Parathyroid adenoma (tissue), 2 donors: ENCODE results near the gene RHOD.

ENCODE experiments used
- H2AFZ ChIP-seq: fragments of 300-600 bp; sonication (generic); one replicate; pipeline ENCODE4 v1.7.0; 2017; ENCODE audit warnings: antibody characterized with exemption, mild to moderate bottlenecking
- H3K27ac ChIP-seq: fragments of 300-600 bp; sonication (generic); one replicate; pipeline ENCODE4 v1.7.0; 2017
- H3K27me3 ChIP-seq: fragments of 300-600 bp; sonication (generic); one replicate; pipeline ENCODE4 v1.7.0; 2017; ENCODE audit warnings: low read length; ENCODE audit not compliant: control insufficient read depth, insufficient read depth
- H3K36me3 ChIP-seq: fragments of 300-600 bp; sonication (generic); one replicate; pipeline ENCODE4 v1.7.0; 2017; ENCODE audit warnings: low read length; ENCODE audit not compliant: control insufficient read depth, insufficient read depth
- H3K4me1 ChIP-seq: fragments of 300-600 bp; sonication (generic); one replicate; pipeline ENCODE4 v1.7.0; 2017; ENCODE audit warnings: control low read depth
- H3K4me2 ChIP-seq: fragments of 300-600 bp; sonication (generic); one replicate; pipeline ENCODE4 v1.7.0; 2017; ENCODE audit warnings: low read length
- H3K4me3 ChIP-seq: fragments of 300-600 bp; sonication (generic); one replicate; pipeline ENCODE4 v1.7.0; 2017; ENCODE audit warnings: low read depth, low read length
- H3K79me2 ChIP-seq: fragments of 300-600 bp; sonication (generic); one replicate; pipeline ENCODE4 v1.7.0; 2017; ENCODE audit warnings: control low read depth
- H3K9ac ChIP-seq: fragments of 300-600 bp; sonication (generic); one replicate; pipeline ENCODE4 v1.7.0; 2017; ENCODE audit warnings: mild to moderate bottlenecking
- H3K9me3 ChIP-seq: fragments of 300-600 bp; sonication (generic); one replicate; pipeline ENCODE4 v1.7.0; 2017; ENCODE audit warnings: low read length; ENCODE audit not compliant: control insufficient read depth
- CTCF ChIP-seq: fragments of 300-600 bp; sonication (generic); IDR thresholded peaks from one replicate; pipeline ENCODE4 v1.7.0; 2017; ENCODE audit warnings: antibody characterized with exemption, mild to moderate bottlenecking
- donor health status: primary hyperparathyroidism.

Gene RHOD

GRCh38 chr11:67072295-67072694, 15.6 kb downstream of the RHOD start:
- Histone ChIP-seq H3K27ac (no peak overlapping the region), H2AFZ (no peak overlapping the region), H3K4me2 (no peak overlapping the region), H3K27me3 (no peaks in the 10 kb centered on the region), H3K79me2 (no peaks in the 10 kb centered on the region), H3K9ac (no peak overlapping the region), H3K4me1 (no peaks in the 10 kb centered on the region), H3K4me3 (no peak overlapping the region), H3K9me3 (no peaks in the 10 kb centered on the region), H3K36me3 (no peaks in the 10 kb centered on the region)
- no peak for TF ChIP-seq CTCF

GRCh38 chr11:67073908-67074307, 17.3 kb downstream of the RHOD start:
- Histone ChIP-seq H3K36me3 (no peaks in the 10 kb centered on the region), H3K4me1 (no peaks in the 10 kb centered on the region), H2AFZ (no peak overlapping the region), H3K27ac (no peak overlapping the region), H3K4me3 (no peak overlapping the region), H3K27me3 (no peaks in the 10 kb centered on the region), H3K9ac (no peak overlapping the region), H3K4me2 (no peak overlapping the region), H3K9me3 (no peaks in the 10 kb centered on the region), H3K79me2 (no peaks in the 10 kb centered on the region)
- no peak for TF ChIP-seq CTCF

- Histone ChIP-seq H3K4me3 (no peak overlapping the region), H2AFZ (no peak overlapping the region), H3K27ac (no peak overlapping the region), H3K27me3 (no peaks in the 10 kb centered on the region), H3K79me2 (no peaks in the 10 kb centered on the region), H3K4me1 (no peaks in the 10 kb centered on the region), H3K36me3 (no peaks in the 10 kb centered on the region), H3K9ac (no peak overlapping the region), H3K4me2 (no peak overlapping the region), H3K9me3 (no peaks in the 10 kb centered on the region)
- TF ChIP-seq CTCF, result no peak
These were observed 19.6 kb downstream of the RHOD start for GRCh38 chr11:67076202-67076601.

GRCh38 chr11:67079065-67079705, 22.5 kb downstream of the RHOD start:
- no peak for TF ChIP-seq CTCF

More at GRCh38 chr11:67079065-67079705, 22.5 kb downstream of the RHOD start:
- H2AFZ ChIP-seq, result no peak overlapping the region
- H3K4me3 ChIP-seq, result no peak overlapping the region
- no peak overlapping the region for H3K9ac ChIP-seq
- H3K9me3 ChIP-seq, result no peaks in the 10 kb centered on the region
- no peaks in the 10 kb centered on the region for H3K27me3 ChIP-seq
- H3K27ac ChIP-seq, result no peak overlapping the region
- no peaks in the 10 kb centered on the region for H3K4me1 ChIP-seq
- H3K79me2 ChIP-seq, result no peaks in the 10 kb centered on the region
- no peaks in the 10 kb centered on the region for H3K36me3 ChIP-seq
- H3K4me2 ChIP-seq, result no peak overlapping the region
